T-cell (primary cell): ENCODE measurements around the gene NUDT14. TPM values are rescaled to one million over a fixed set of nuclear protein-coding genes. Genes with fewer than 3 reads are reported as not detected.

Experiments
- ATAC-seq, 4 experiments: fragments of 200-7000 bp in 3 of 4; fragments of 150-1000 bp in 1 of 4; cut with Tn5 transposase; replicated peaks in 1 of 4; 1 replicate in 3 of 4; 2 replicates in 1 of 4; pipeline ENCODE4 v1.10.0; 2021; ENCODE audit warnings: moderate library complexity in 3 of 4, mild to moderate bottlenecking in 2 of 4, moderate number of reproducible peaks in 1 of 4
- CTCF ChIA-PET, 2 donors: fragments of 300-600 bp; sonication (Branson Sonifier 250); formaldehyde crosslinking; loops; one replicate each; lab custom pipeline; 2022; ENCODE audit warnings: antibody characterized with exemption in 2 of 2; lab: Charles Lee
- POLR2A ChIA-PET, 2 donors: fragments of 300-600 bp; sonication (Branson Sonifier 250); formaldehyde crosslinking; loops; one replicate each; lab custom pipeline; 2022; ENCODE audit warnings: antibody characterized with exemption in 2 of 2; lab: Charles Lee
- DNase-seq, 35 experiments: peaks; one replicate each; pipeline versions ENCODE4 v3.0.0 to v3.0.0-alpha.2; 2013 to 2023
- H3K27ac ChIP-seq: one replicate; pipeline ENCODE4 v1.5.1; 2013; ENCODE audit warnings: low read length
- H3K27me3 ChIP-seq, 2 experiments: replicated peaks in 1 of 2; 1 replicate in 1 of 2; 2 replicates in 1 of 2; pipeline versions ENCODE4 v1.6.1 to v1.7.0; 2013; ENCODE audit warnings: low read length in 1 of 2, mixed read lengths in 1 of 2; ENCODE audit not compliant: control insufficient read depth in 2 of 2, insufficient read depth in 2 of 2; ENCODE audit errors: extremely low read depth in 1 of 2
- H3K36me3 ChIP-seq, 2 donors: 1 replicate in 1 of 2; 2 replicates in 1 of 2; pipeline versions ENCODE4 v1.6.1 to v1.7.0; 2013; ENCODE audit warnings: low read length in 1 of 2; ENCODE audit not compliant: control insufficient read depth in 2 of 2, insufficient read depth in 1 of 2; ENCODE audit errors: extremely low read depth in 1 of 2
- H3K4me1 ChIP-seq, 2 experiments: 1 replicate in 1 of 2; 2 replicates in 1 of 2; pipeline versions ENCODE4 v1.6.1 to v1.7.0; 2013; ENCODE audit warnings: low read length in 2 of 2, mixed read lengths in 1 of 2; ENCODE audit not compliant: insufficient read depth in 2 of 2, control insufficient read depth in 1 of 2; ENCODE audit errors: extremely low read depth in 1 of 2
- H3K4me3 ChIP-seq, 2 donors: 1 replicate in 1 of 2; 2 replicates in 1 of 2; pipeline versions ENCODE4 v1.5.1 to v1.7.0; 2013; ENCODE audit warnings: mild to moderate bottlenecking in 2 of 2, low read length in 1 of 2, moderate library complexity in 1 of 2; ENCODE audit not compliant: control insufficient read depth in 1 of 2; ENCODE audit errors: extremely low read depth in 1 of 2
- H3K9me3 ChIP-seq: 2 replicates; pipeline ENCODE4 v1.7.0; 2013
- H3K27ac Mint-ChIP-seq, 2 donors: one replicate each; pipeline ENCODE4 v1.8.0; 2020 to 2021; ENCODE audit warnings: mild to moderate bottlenecking in 2 of 2, mixed read lengths in 2 of 2
- H3K27me3 Mint-ChIP-seq, 2 donors: one replicate each; pipeline ENCODE4 v1.8.0; 2021 to 2022; ENCODE audit warnings: mixed read lengths in 2 of 2
- H3K36me3 Mint-ChIP-seq: one replicate; pipeline ENCODE4 v1.8.0; 2021; ENCODE audit warnings: mixed read lengths
- H3K4me1 Mint-ChIP-seq, 3 donors: one replicate each; pipeline ENCODE4 v1.8.0; 2020 to 2022; ENCODE audit warnings: mixed read lengths in 3 of 3, mild to moderate bottlenecking in 1 of 3
- H3K4me3 Mint-ChIP-seq, 3 donors: one replicate each; pipeline ENCODE4 v1.8.0; 2020 to 2022; ENCODE audit warnings: mild to moderate bottlenecking in 3 of 3, mixed read lengths in 3 of 3, moderate library complexity in 3 of 3
- H3K9me3 Mint-ChIP-seq, 3 donors: one replicate each; pipeline ENCODE4 v1.8.0; 2020 to 2022; ENCODE audit warnings: mixed read lengths in 3 of 3
- WGBS: methylation state at CpG from one replicate; pipeline ENCODE4 v1.1.5; 2013; ENCODE audit warnings: missing lambda C conversion rate; ENCODE audit not compliant: insufficient coverage; 5-methylcytosine and 5-hydroxymethylcytosine counted together
- total RNA-seq, 35 experiments: library from RNA in 6 of 35; stranded (reverse) in 6 of 35; fragments of 120-200 nt in 1 of 35; gene quantifications; one replicate each; pipeline versions ENCODE4 v1.2.1 to v1.2.4 and lab custom pipeline; 2013 to 2026

NUDT14 gene
- total RNA-seq, 5 donors from 2014 or later (not counting 1 experiment from before 2014, with no cell fraction given): 10.0 to 25.5 (median 20.2) TPM

GRCh38 chr14:105123064-105123665 lies 57.9 kb downstream of the NUDT14 start:
- Histone ChIP-seq H3K27me3 (peaks cover 0 to 35% of the 10 kb centered on the region in 2 experiments), H3K4me1 (no peaks in the 10 kb centered on the region), H3K36me3 (no peaks in the 10 kb centered on the region), H3K4me3 (no peak overlapping the region), H3K9me3 (no peaks in the 10 kb centered on the region), H3K27ac (no peak overlapping the region)
- H3K27ac Mint-ChIP-seq: no peak overlapping the region
- H3K4me3 Mint-ChIP-seq: no peak overlapping the region
- POLR2A ChIA-PET: no interaction called here
- H3K27me3 Mint-ChIP-seq: peaks cover 26 to 37% of the 10 kb centered on the region in 2 donors
- H3K9me3 Mint-ChIP-seq: peaks cover 8 to 17% (median 16%) of the 10 kb centered on the region in 3 donors
- ATAC-seq (no peak), DNase-seq (no peak)
- CTCF ChIA-PET: no interaction called here
- H3K36me3 Mint-ChIP-seq: peaks cover 3% of the 10 kb centered on the region
- 71% methylated on average over 1 of the region's 5 CpGs for WGBS
- peaks cover 8 to 15% (median 9%) of the 10 kb centered on the region in 3 donors for H3K4me1 Mint-ChIP-seq

Other genes starting within 250 kb of the NUDT14 start
- under 1 TPM in 3 of 5 donors, not detected in 2; 0.20 to 0.38 (median 0.22) TPM for gene AHNAK2, start 202.9 kb downstream of the NUDT14 start, total RNA-seq
- 1 to 10 TPM; 1.2 to 3.4 (median 2.7) TPM for gene CLBA1, start 195.5 kb downstream of the NUDT14 start, total RNA-seq
- 10 to 100 TPM; 13.0 to 20.1 (median 15.8) TPM for gene CDCA4, start 160.2 kb downstream of the NUDT14 start, total RNA-seq
- 10 to 100 TPM; 47.0 to 58.0 (median 49.7) TPM for gene GPR132, start 115.9 kb downstream of the NUDT14 start, total RNA-seq
- 1 to 10 TPM in 4 of 5 donors, under 1 TPM in 1; 0.76 to 1.9 (median 1.2) TPM for gene JAG2, start 12.5 kb downstream of the NUDT14 start, total RNA-seq
- 10 to 100 TPM; 36.0 to 55.1 (median 43.3) TPM for gene BTBD6, start 67.2 kb upstream of the NUDT14 start, total RNA-seq
- 10 to 100 TPM; 57.7 to 70.5 (median 66.5) TPM for gene BRF1, start 119.7 kb upstream of the NUDT14 start, total RNA-seq
- gene PACS2, start 133.4 kb upstream of the NUDT14 start, total RNA-seq: 10 to 100 TPM; 70.9 to 86.9 (median 78.0) TPM
- gene TEX22, start 217.2 kb upstream of the NUDT14 start, total RNA-seq: 1 to 10 TPM in 4 of 5 donors, under 1 TPM in 1; 0.93 to 9.0 (median 6.0) TPM
- 100 to 1,000 TPM; 111 to 152 (median 141) TPM for gene MTA1, start 238.5 kb upstream of the NUDT14 start, total RNA-seq